GM12878 (cell line): Measurements from ENCODE around the gene CELSR1. TPM values are rescaled to one million over a fixed set of nuclear protein-coding genes. Genes with fewer than 3 reads are reported as not detected.

Source experiments
- BCL11A ChIP-seq: IDR thresholded peaks from 2 replicates; pipeline ENCODE4 v1.6.1; 2011; ENCODE audit warnings: low read depth, low read length
- BHLHE40 ChIP-seq, 2 experiments: fragments of 450-650 bp in 1 of 2; IDR thresholded peaks; 2 replicates each; pipeline ENCODE4 v1.6.1; 2011 to 2017; ENCODE audit warnings: low read depth in 2 of 2, borderline replicate concordance in 1 of 2, improper control_type of control experiment in 1 of 2, low read length in 1 of 2, mild to moderate bottlenecking in 1 of 2
- GABPA ChIP-seq: IDR thresholded peaks from 2 replicates; pipeline ENCODE4 v1.6.1; 2014; ENCODE audit warnings: antibody characterized with exemption, low read depth, mild to moderate bottlenecking, inconsistent platforms
- NKRF ChIP-seq: fragments of 450-650 bp; conservative IDR thresholded peaks from 2 replicates; pipeline ENCODE4 v1.6.1; 2017; ENCODE audit warnings: mild to moderate bottlenecking, moderate library complexity
- NR2F1 ChIP-seq: fragments of 450-650 bp; conservative IDR thresholded peaks from 2 replicates; pipeline ENCODE4 v1.6.1; 2017; ENCODE audit warnings: mild to moderate bottlenecking
- PAX5 ChIP-seq: IDR thresholded peaks from 2 replicates; pipeline ENCODE4 v1.6.1; 2011; ENCODE audit warnings: low read depth, low read length, borderline replicate concordance
- PML ChIP-seq: IDR thresholded peaks from 2 replicates; pipeline ENCODE4 v1.6.1; 2012; ENCODE audit warnings: low read length, inconsistent platforms
- REST ChIP-seq: IDR thresholded peaks from 2 replicates; pipeline ENCODE4 v1.6.1; 2012; ENCODE audit warnings: mild to moderate bottlenecking, low read depth, low read length
- RFX5 ChIP-seq: IDR thresholded peaks from 2 replicates; pipeline ENCODE4 v1.6.1; 2011; ENCODE audit warnings: low read depth, low read length, improper control_type of control experiment
- STAT1 ChIP-seq: fragments of 450-650 bp; conservative IDR thresholded peaks from 2 replicates; pipeline ENCODE4 v1.6.1; 2014; ENCODE audit warnings: antibody characterized with exemption, mild to moderate bottlenecking
- STAT3 ChIP-seq: IDR thresholded peaks from 2 replicates; pipeline ENCODE4 v1.6.1; 2011; ENCODE audit warnings: low read depth, low read length, improper control_type of control experiment
- SUPT20H ChIP-seq: IDR thresholded peaks from 2 replicates; pipeline ENCODE4 v1.6.1; 2011; ENCODE audit warnings: low read depth, mild to moderate bottlenecking, low read length, moderate library complexity, borderline replicate concordance; ENCODE audit not compliant: control insufficient read depth
- TCF7 ChIP-seq: IDR thresholded peaks from 2 replicates; pipeline ENCODE4 v1.6.1; 2014; ENCODE audit warnings: antibody characterized with exemption, borderline replicate concordance
- ZBED1 ChIP-seq: IDR thresholded peaks from 2 replicates; pipeline ENCODE4 v1.6.1; 2016; ENCODE audit warnings: borderline replicate concordance
- ZNF24 ChIP-seq: fragments of 450-650 bp; IDR thresholded peaks from 2 replicates; pipeline ENCODE4 v1.6.1; 2017; ENCODE audit warnings: antibody characterized with exemption, mild to moderate bottlenecking
- ZNF384 ChIP-seq: IDR thresholded peaks from 2 replicates; pipeline ENCODE4 v1.6.1; 2012; ENCODE audit warnings: low read depth, mild to moderate bottlenecking, low read length, improper control_type of control experiment, borderline replicate concordance
- ZSCAN29 ChIP-seq: fragments of 450-650 bp; IDR thresholded peaks from 2 replicates; pipeline ENCODE4 v1.6.1; 2017; ENCODE audit warnings: mild to moderate bottlenecking, moderate library complexity
- ZZZ3 ChIP-seq: IDR thresholded peaks from 2 replicates; pipeline ENCODE4 v1.6.1; 2011; ENCODE audit warnings: low read depth; ENCODE audit not compliant: control insufficient read depth, insufficient read length
- polyA plus RNA-seq, 11 experiments: library from polyadenylated mRNA; depleted of rRNA in 4 of 11; unstranded in 6 of 11; stranded (reverse) in 5 of 11; fragments of >200 nt; fragmentation: Nextera tagmentation in 4 of 11; fragmentation: Illumina TruSeq in 1 of 11; extraction: Ambion mirVana in 4 of 11; extraction: Trizol in 1 of 11; gene quantifications; 1 replicate in 1 of 11; 2 replicates in 10 of 11; pipeline versions ENCODE4 v1.2.1 to v1.2.3, GENCODE V29; 2011 to 2016; ENCODE audit warnings: inconsistent platforms in 2 of 11, missing spikeins in 2 of 11, low read depth in 1 of 11
- total RNA-seq, 4 experiments: library from RNA; depleted of rRNA in 3 of 4; stranded (reverse); fragments of >200 nt in 3 of 4; fragmentation: Illumina TruSeq in 1 of 4; extraction: Trizol in 1 of 4; gene quantifications; 2 replicates each; pipeline versions ENCODE4 v1.2.1 to v1.2.3, GENCODE V29; 2013 to 2021
- TF ChIP-seq, protein P1 (sequence below): fragments of 450-650 bp; IDR thresholded peaks from 2 replicates; pipeline ENCODE4 v1.6.1; 2017; ENCODE audit warnings: low read depth, mild to moderate bottlenecking, moderate library complexity
- TF ChIP-seq, protein P2 (sequence below): fragments of 450-650 bp; IDR thresholded peaks from 2 replicates; pipeline ENCODE4 v1.6.1; 2018; ENCODE audit warnings: borderline replicate concordance, mild to moderate bottlenecking; ENCODE audit not compliant: partially characterized antibody

Gene CELSR1
- total and polyA plus RNA-seq, 10 of the 15 experiments (the other 5 are each of a cell fraction or from before 2014, with no cell fraction given): 0.05 to 1.7 (median 0.35) TPM; not detected in 2

- TF ChIP-seq NR2F1 (peak; percentile 47), GABPA (peak; percentile 98), TCF7 (no peak), STAT1 (no peak), BHLHE40 (IDR thresholded peaks at IDR 0.05; ENCODE audit: borderline replicate concordance in 1 of 2, low read depth in 2 of 2, low read length in 1 of 2) (peak in 1 of 2 experiments; percentile 75; a peak in 2 of 4 replicates), NKRF (peak; percentile 90), PAX5 (no peak; the same call in 1 of the 2 replicates), ZZZ3 (no peak), RFX5 (0 out of 2 replicates have a peak, but pooled peaks have one; percentile 23), REST (peak; percentile 41; the same call in 1 of the 2 replicates), ZBED1 (no peak), ZNF24 (peak; percentile 72; the same call in 1 of the 2 replicates), STAT3 (no peak), BCL11A (no peak), ZNF384 (no peak), ZSCAN29 (peak; percentile 68; the same call in 1 of the 2 replicates), SUPT20H (no peak), PML (0 out of 2 replicates have a peak, but pooled peaks have one; percentile 60)
- TF ChIP-seq, protein P1, sequence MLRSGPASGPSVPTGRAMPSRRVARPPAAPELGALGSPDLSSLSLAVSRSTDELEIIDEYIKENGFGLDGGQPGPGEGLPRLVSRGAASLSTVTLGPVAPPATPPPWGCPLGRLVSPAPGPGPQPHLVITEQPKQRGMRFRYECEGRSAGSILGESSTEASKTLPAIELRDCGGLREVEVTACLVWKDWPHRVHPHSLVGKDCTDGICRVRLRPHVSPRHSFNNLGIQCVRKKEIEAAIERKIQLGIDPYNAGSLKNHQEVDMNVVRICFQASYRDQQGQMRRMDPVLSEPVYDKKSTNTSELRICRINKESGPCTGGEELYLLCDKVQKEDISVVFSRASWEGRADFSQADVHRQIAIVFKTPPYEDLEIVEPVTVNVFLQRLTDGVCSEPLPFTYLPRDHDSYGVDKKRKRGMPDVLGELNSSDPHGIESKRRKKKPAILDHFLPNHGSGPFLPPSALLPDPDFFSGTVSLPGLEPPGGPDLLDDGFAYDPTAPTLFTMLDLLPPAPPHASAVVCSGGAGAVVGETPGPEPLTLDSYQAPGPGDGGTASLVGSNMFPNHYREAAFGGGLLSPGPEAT: 0 out of 2 replicates have a peak, but pooled peaks have one; percentile 32
- TF ChIP-seq, protein P2, sequence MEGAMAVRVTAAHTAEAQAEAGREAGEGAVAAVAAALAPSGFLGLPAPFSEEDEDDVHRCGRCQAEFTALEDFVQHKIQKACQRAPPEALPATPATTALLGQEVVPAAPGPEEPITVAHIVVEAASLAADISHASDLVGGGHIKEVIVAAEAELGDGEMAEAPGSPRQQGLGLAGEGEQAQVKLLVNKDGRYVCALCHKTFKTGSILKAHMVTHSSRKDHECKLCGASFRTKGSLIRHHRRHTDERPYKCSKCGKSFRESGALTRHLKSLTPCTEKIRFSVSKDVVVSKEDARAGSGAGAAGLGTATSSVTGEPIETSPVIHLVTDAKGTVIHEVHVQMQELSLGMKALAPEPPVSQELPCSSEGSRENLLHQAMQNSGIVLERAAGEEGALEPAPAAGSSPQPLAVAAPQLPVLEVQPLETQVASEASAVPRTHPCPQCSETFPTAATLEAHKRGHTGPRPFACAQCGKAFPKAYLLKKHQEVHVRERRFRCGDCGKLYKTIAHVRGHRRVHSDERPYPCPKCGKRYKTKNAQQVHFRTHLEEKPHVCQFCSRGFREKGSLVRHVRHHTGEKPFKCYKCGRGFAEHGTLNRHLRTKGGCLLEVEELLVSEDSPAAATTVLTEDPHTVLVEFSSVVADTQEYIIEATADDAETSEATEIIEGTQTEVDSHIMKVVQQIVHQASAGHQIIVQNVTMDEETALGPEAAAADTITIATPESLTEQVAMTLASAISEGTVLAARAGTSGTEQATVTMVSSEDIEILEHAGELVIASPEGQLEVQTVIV: peak; percentile 57
These were observed 202.0 kb downstream of the CELSR1 start, which contains the start of gene TRMU (continued) for GRCh38 chr22:46335201-46336118.
